ENCODE measurements around the gene SERF2.

DNA sequence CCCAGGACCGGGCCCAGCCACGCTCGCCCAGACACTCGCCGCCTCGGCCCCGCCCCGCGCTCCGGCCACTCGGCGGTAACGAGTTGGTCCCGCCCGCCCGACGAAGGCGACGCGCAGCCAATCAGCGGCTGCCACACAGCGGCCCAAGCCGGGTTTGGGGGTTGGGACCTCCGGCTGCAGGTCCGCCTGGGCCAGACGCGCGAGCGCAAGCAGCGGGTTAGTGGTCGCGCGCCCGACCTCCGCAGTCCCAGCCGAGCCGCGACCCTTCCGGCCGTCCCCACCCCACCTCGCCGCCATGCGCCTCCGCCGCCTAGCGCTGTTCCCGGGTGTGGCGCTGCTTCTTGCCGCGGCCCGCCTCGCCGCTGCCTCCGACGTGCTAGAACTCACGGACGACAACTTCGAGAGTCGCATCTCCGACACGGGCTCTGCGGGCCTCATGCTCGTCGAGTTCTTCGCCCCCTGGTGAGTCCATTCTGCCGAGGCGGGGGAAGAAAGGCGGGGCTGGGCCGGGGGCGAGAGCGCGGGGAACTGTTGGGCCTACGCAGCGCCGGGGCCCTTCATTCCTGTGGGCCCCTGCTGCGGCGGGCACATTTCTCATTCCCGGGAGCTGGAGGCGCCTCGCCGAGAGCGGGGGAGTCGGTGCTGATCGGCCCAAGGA, 45.7 kb upstream of the SERF2 start, which contains the start of gene PDIA3:
- peak; percentile 80 to 96 (median 88) for TF ChIP-seq POLR2A (IDR thresholded peaks at IDR 0.05)
- TF ChIP-seq, protein P1, sequence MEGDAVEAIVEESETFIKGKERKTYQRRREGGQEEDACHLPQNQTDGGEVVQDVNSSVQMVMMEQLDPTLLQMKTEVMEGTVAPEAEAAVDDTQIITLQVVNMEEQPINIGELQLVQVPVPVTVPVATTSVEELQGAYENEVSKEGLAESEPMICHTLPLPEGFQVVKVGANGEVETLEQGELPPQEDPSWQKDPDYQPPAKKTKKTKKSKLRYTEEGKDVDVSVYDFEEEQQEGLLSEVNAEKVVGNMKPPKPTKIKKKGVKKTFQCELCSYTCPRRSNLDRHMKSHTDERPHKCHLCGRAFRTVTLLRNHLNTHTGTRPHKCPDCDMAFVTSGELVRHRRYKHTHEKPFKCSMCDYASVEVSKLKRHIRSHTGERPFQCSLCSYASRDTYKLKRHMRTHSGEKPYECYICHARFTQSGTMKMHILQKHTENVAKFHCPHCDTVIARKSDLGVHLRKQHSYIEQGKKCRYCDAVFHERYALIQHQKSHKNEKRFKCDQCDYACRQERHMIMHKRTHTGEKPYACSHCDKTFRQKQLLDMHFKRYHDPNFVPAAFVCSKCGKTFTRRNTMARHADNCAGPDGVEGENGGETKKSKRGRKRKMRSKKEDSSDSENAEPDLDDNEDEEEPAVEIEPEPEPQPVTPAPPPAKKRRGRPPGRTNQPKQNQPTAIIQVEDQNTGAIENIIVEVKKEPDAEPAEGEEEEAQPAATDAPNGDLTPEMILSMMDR (IDR thresholded peaks at IDR 0.05 in 8 of 11, conservative IDR thresholded peaks at IDR 0.05 in 3 of 11): peak in 6 of 11 experiments; percentile 10 to 32 (median 16)
- TF ChIP-seq POLR2AphosphoS5 (IDR thresholded peaks at IDR 0.05): peak; percentile 97 to 99 (median 98)

Measured in spleen (tissue), 7 donors.